Heart right ventricle (tissue), 16 donors: ENCODE results near the gene ATL2. TPM values are rescaled to one million over a fixed set of nuclear protein-coding genes. Genes with fewer than 3 reads are reported as not detected.

Source experiments
- ATAC-seq, 8 donors: fragments of 200-7000 bp; cut with Tn5 transposase; one replicate each; pipeline ENCODE4 v1.9.1; 2020; ENCODE audit warnings: mild to moderate bottlenecking in 8 of 8, moderate library complexity in 8 of 8, moderate number of reproducible peaks in 1 of 8
- DNase-seq, 2 donors: peaks; one replicate each; pipeline ENCODE4 v3.0.0-alpha.2; 2020
- H3K27ac ChIP-seq, 10 donors: fragments of 200-600 bp; sonication (generic) in 2 of 10; one replicate each; pipeline versions ENCODE4 v1.5.0 to v1.8.0; 2020 to 2022; ENCODE audit warnings: mild to moderate bottlenecking in 3 of 10
- H3K27me3 ChIP-seq, 7 donors: fragments of 200-600 bp; one replicate each; pipeline ENCODE4 v1.8.0; 2021 to 2022; ENCODE audit warnings: mild to moderate bottlenecking in 2 of 7
- H3K36me3 ChIP-seq, 9 donors: fragments of 200-600 bp; sonication (generic) in 1 of 9; one replicate each; pipeline versions ENCODE4 v1.5.0 to v1.8.0; 2020 to 2022; ENCODE audit warnings: mild to moderate bottlenecking in 2 of 9
- H3K4me1 ChIP-seq, 9 donors: fragments of 200-600 bp; sonication (generic) in 1 of 9; one replicate each; pipeline versions ENCODE4 v1.5.0 to v1.8.0; 2020 to 2022; ENCODE audit warnings: mild to moderate bottlenecking in 4 of 9
- H3K4me3 ChIP-seq, 10 donors: fragments of 200-600 bp; sonication (generic) in 2 of 10; one replicate each; pipeline versions ENCODE4 v1.5.0 to v1.8.0; 2020 to 2022; ENCODE audit warnings: mild to moderate bottlenecking in 7 of 10, moderate library complexity in 2 of 10
- H3K9me3 ChIP-seq, 11 donors: fragments of 200-600 bp in 10 of 11; sonication (generic) in 2 of 11; one replicate each; pipeline versions ENCODE4 v1.5.0 to v1.8.0; 2013 to 2022; ENCODE audit warnings: mild to moderate bottlenecking in 2 of 11, control low read depth in 1 of 11, moderate library complexity in 1 of 11
- WGBS, 2 donors: extraction: QIAGEN DNeasy Blood & Tissue Kit; methylation state at CpG; one replicate each; pipeline ENCODE4 v1.1.7; 2013; ENCODE audit warnings: inconsistent platforms in 1 of 2; 5-methylcytosine and 5-hydroxymethylcytosine counted together
- intact Hi-C, 10 donors: fragments of 100-400 bp; cut with DNase I; formaldehyde crosslinking; loops; one replicate each; pipeline versions ENCODE4 v1.11.1 to v1.14.2; 2022
- polyA plus RNA-seq, 2 donors: library from polyadenylated mRNA; stranded (reverse); fragments of 200-250 nt; gene quantifications; one replicate each; pipeline ENCODE4 v1.2.3, GENCODE V29; 2013
- total RNA-seq, 10 donors: library from RNA; stranded (reverse); fragmentation: NEBNext Ultra II Directional in 3 of 10; extraction: Animal tissue kit (Norgen Biotek cat#: 25700) in 3 of 10; gene quantifications; one replicate each; pipeline versions ENCODE4 v1.2.1 to v1.2.4, GENCODE V29; 2021 to 2023
- TF ChIP-seq, protein P1 (sequence below), 9 donors: fragments of 200-600 bp; sonication (generic) in 2 of 9; IDR thresholded peaks; one replicate each; pipeline versions ENCODE4 v1.5.0 to v1.8.0; 2021 to 2022; ENCODE audit warnings: antibody characterized with exemption in 9 of 9, mild to moderate bottlenecking in 5 of 9, moderate library complexity in 1 of 9
- donor health status: Arrhythmogenic right ventricular cardiomyopathy.
- donor health status: ischemic (EF 13 %, LVEDD 7.1; RV severe dilation, severe dysfunction).
- donor health status: healthy with polysubstance abuse.
- donor health status: DM: no; HTN: yes; CAD: no.
- donor health status: DM: no; HTN: no; CAD: no.
- donor health status: ischemic (EF 25% LVEDD 6.9; RV normal size, moderate dysfunction).
- donor health status: ischemic (EF 25% LVEDD 5.7; RV mildly dilated, moderate dysfunction).
- donor health status: healthy.
- donor health status: DM: yes; HTN: yes; CAD: no.
- donor health status: Ischemic cardiomyopathy.
- donor health status: ischemic (EF 35%, LVEDD 5.7; RV mildly dilated, moderate dysfunction).
- donor health status: nonischemic (EF 11% LVEDD 7.7; RV severe dilation, severe dysfunction).
- donor health status: DM: yes; HTN: yes; CAD: no.
- donor health status: PGD.
- donor health status: ischemic (EF 29% LVEDD 5.4; RV normal size, mild dysfunction).
- donor health status: nonischemic (EF 23%, LVEDD 6.1; RV moderate dilation, normal function).

ATL2 gene
- total and polyA plus RNA-seq, 12 donors, result 14.1 to 46.2 (median 30.2) TPM

DNA sequence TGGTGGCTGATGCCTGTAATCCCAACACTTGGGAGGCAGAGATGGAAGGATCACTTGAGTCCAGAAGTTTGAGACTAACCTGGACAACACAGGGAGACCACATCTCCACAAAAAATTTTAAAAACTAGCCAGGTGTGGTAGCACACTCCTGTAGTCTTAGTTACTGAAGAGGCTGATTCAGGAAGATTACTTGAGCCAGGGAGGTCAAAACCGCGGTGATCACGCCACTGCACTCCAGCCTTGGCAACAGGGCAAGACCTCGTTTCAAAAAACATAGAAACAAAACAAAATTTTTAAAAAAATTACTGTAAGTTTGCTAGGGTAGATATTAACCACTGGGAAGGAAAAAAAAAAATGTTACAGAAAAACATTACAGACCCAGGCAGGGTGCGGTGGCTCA is 5.8 kb downstream of the ATL2 start:
- peaks cover 0 to 4% (median 0%) of the 10 kb centered on the region in 9 donors for H3K36me3 ChIP-seq
- intact Hi-C loops, result loop anchor here in 4 of 10 donors (10.0 kb wide), 4 partner anchors 46 to 124 kb away; no protein-coding TSS in a partner anchor
- DNase-seq (no peak), ATAC-seq (no peak)
- H3K27ac ChIP-seq, result no peak overlapping the region
- no peaks in the 10 kb centered on the region for H3K9me3 ChIP-seq
- no peak overlapping the region for H3K4me3 ChIP-seq
- peaks cover 6 to 56% (median 39%) of the 10 kb centered on the region in 9 donors for H3K4me1 ChIP-seq
- WGBS, 2 donors, result 84 to 89% methylated on average over 5 of the region's 5 CpGs
- TF ChIP-seq, protein P1, sequence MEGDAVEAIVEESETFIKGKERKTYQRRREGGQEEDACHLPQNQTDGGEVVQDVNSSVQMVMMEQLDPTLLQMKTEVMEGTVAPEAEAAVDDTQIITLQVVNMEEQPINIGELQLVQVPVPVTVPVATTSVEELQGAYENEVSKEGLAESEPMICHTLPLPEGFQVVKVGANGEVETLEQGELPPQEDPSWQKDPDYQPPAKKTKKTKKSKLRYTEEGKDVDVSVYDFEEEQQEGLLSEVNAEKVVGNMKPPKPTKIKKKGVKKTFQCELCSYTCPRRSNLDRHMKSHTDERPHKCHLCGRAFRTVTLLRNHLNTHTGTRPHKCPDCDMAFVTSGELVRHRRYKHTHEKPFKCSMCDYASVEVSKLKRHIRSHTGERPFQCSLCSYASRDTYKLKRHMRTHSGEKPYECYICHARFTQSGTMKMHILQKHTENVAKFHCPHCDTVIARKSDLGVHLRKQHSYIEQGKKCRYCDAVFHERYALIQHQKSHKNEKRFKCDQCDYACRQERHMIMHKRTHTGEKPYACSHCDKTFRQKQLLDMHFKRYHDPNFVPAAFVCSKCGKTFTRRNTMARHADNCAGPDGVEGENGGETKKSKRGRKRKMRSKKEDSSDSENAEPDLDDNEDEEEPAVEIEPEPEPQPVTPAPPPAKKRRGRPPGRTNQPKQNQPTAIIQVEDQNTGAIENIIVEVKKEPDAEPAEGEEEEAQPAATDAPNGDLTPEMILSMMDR (IDR thresholded peaks at IDR 0.05), result no peak
- no peaks in the 10 kb centered on the region for H3K27me3 ChIP-seq

GRCh38 chr2:38370664-38371063 is 6.4 kb downstream of the ATL2 start:
- Histone ChIP-seq H3K27ac (no peak overlapping the region), H3K4me1 (peaks cover 7 to 58% (median 44%) of the 10 kb centered on the region in 9 donors), H3K9me3 (no peaks in the 10 kb centered on the region), H3K27me3 (no peaks in the 10 kb centered on the region), H3K36me3 (peaks cover 0 to 4% (median 0%) of the 10 kb centered on the region in 9 donors), H3K4me3 (no peak overlapping the region)
- DNase-seq (no peak), ATAC-seq (no peak)
- WGBS, 2 donors, result 91 to 93% methylated on average over 5 of the region's 5 CpGs
- TF ChIP-seq, protein P1 (IDR thresholded peaks at IDR 0.05), result no peak
- intact Hi-C loops, result loop anchor here in 4 of 10 donors (10.0 kb wide), 4 partner anchors 46 to 124 kb away; no protein-coding TSS in a partner anchor

- H3K27ac ChIP-seq, result no peak overlapping the region
- no peaks in the 10 kb centered on the region for H3K27me3 ChIP-seq
- ATAC-seq (no peak), DNase-seq (no peak)
- no peak overlapping the region for H3K4me3 ChIP-seq
- WGBS, 2 donors, result 68 to 72% methylated on average over 2 of the region's 2 CpGs
- TF ChIP-seq, protein P1 (IDR thresholded peaks at IDR 0.05), result no peak
- intact Hi-C loops, result loop anchor here in 3 of 10 donors (5.0 kb wide), 2 partner anchors 35 to 45 kb away; no protein-coding TSS in a partner anchor
- H3K4me1 ChIP-seq, result peaks cover 7 to 51% (median 31%) of the 10 kb centered on the region in 9 donors
- no peaks in the 10 kb centered on the region for H3K9me3 ChIP-seq
- peaks cover 0 to 12% (median 0%) of the 10 kb centered on the region in 9 donors for H3K36me3 ChIP-seq
These were observed 14.8 kb downstream of the ATL2 start for GRCh38 chr2:38362232-38362631.

GRCh38 chr2:38360177-38360576 is 16.9 kb downstream of the ATL2 start:
- no peak for ATAC-seq
- Histone ChIP-seq H3K27ac (no peak overlapping the region), H3K4me1 (peaks cover 0 to 32% (median 17%) of the 10 kb centered on the region in 9 donors)

More at GRCh38 chr2:38360177-38360576, 16.9 kb downstream of the ATL2 start:
- Histone ChIP-seq H3K4me3 (no peak overlapping the region), H3K27me3 (no peaks in the 10 kb centered on the region), H3K36me3 (peaks cover 0 to 20% (median 0%) of the 10 kb centered on the region in 9 donors), H3K9me3 (no peaks in the 10 kb centered on the region)
- DNase-seq, result no peak
- 87 to 96% methylated on average over 2 of the region's 2 CpGs for WGBS, 2 donors
- TF ChIP-seq, protein P1 (IDR thresholded peaks at IDR 0.05), result no peak
- intact Hi-C loops, result loop anchor here in 3 of 10 donors (5.0 kb wide), 2 partner anchors 33 to 47 kb away; no protein-coding TSS in a partner anchor
